Measurements from ENCODE around the gene SAXO2. TPM values are rescaled to one million over a fixed set of nuclear protein-coding genes. Genes with fewer than 3 reads are reported as not detected.
"Not testable (repeated sequence)": the region's sequence is repeated elsewhere in the genome, so short reads cannot be mapped to it uniquely, and the experiment has no call there.

The SAXO2 gene
- total and polyA plus RNA-seq, 2 experiments from 2014 or later, result 0.73 to 10.1 TPM

DNA sequence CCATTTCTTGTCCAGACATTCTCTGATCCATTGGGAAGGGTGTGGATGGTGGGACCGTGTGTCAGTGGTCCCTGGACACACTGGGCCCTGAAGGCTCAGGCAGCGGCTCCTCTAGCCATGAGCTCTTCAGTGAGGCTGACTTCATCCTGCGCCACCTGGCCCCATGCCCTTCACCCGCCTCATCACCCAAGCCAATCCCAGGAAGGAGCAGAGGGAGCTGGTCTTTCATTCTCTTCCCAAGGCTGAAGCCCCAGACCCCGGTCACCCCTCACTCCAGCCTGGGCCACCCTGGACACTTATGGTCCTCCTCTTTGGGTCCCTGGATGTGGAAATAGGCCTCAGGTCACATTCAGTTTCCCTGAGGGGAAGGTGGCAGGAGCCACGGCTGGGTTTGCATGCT is 62.2 kb downstream of the SAXO2 start:
- not testable (repeated sequence) for H3K27ac Mint-ChIP-seq, H3K4me3 Mint-ChIP-seq

DNA sequence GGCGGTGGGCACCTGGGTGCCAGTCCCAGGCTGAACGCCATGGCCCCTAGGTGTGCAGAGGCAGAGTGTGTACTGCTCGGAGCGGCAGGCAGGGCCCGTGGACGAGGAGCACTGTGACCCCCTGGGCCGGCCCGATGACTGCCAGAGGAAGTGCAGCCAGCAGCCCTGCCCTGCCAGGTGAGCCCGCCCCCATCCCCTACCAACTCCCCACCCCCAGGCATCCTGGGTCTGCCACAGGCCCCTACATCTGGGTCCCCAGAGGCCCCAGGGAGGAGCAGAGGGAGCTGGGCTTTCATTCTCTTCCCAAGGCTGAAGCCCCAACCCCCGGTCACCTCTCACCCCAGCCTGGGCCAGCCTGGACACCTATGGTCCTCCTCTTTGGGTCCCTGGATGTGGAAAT is 63.0 kb downstream of the SAXO2 start:
- H3K27ac ChIP-seq (ENCODE audit: low read depth); H3K79me2 ChIP-seq (replicated peaks; ENCODE audit: insufficient read depth); H3F3A ChIP-seq (replicated peaks; ENCODE audit: low read depth); H3K9me2 ChIP-seq (ENCODE audit: insufficient read depth); H3K4me2 ChIP-seq; H3K4me3 Mint-ChIP-seq; ATAC-seq; H3K36me3 Mint-ChIP-seq (ENCODE audit: low read depth); H4K20me1 ChIP-seq (replicated peaks; ENCODE audit: insufficient read depth); H3K4me1 Mint-ChIP-seq; H3K36me3 ChIP-seq (ENCODE audit: insufficient read depth); H3K27ac Mint-ChIP-seq; H3K4me1 ChIP-seq (ENCODE audit: insufficient read depth); DNase-seq (ENCODE audit: low spot score); H3K27me3 Mint-ChIP-seq (ENCODE audit: insufficient read depth, low read depth, poor library complexity); H3K4me3 ChIP-seq; H3K27me3 ChIP-seq (ENCODE audit: insufficient read depth); H3K9me3 Mint-ChIP-seq; H2AFZ ChIP-seq: not testable (repeated sequence)

More for the DNA sequence above, 62.2 kb downstream of the SAXO2 start:
- not testable (repeated sequence) for H2AFZ ChIP-seq; H3K36me3 ChIP-seq (ENCODE audit: insufficient read depth); H3K4me2 ChIP-seq; ATAC-seq; H3K4me3 ChIP-seq; H3K9me3 Mint-ChIP-seq; H3K9me2 ChIP-seq (ENCODE audit: insufficient read depth); H3K4me1 Mint-ChIP-seq; H3K4me1 ChIP-seq (ENCODE audit: insufficient read depth); DNase-seq (ENCODE audit: low spot score); H3K27me3 ChIP-seq (ENCODE audit: insufficient read depth); H3K27me3 Mint-ChIP-seq (ENCODE audit: insufficient read depth, low read depth, poor library complexity); H3K27ac ChIP-seq (ENCODE audit: low read depth); H3F3A ChIP-seq (replicated peaks; ENCODE audit: low read depth); H4K20me1 ChIP-seq (replicated peaks; ENCODE audit: insufficient read depth); H3K79me2 ChIP-seq (replicated peaks; ENCODE audit: insufficient read depth); H3K36me3 Mint-ChIP-seq (ENCODE audit: low read depth)

DNA sequence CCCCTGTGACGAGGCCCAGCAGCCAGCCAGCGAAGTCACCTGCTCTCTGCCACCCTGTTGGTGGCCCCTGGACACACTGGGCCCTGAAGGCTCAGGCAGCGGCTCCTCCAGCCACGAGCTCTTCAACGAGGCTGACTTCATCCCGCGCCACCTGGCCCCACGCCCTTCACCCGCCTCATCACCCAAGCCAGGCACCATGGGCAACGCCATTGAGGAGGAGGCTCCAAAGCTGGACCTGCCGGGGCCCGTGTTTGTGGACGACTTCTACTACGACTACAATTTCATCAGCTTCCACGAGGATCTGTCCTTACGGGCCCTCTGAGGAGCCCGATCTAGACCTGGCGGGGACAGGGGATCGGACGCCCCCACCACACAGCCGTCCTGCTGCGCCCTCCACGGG is 64.3 kb downstream of the SAXO2 start:
- H3K27ac Mint-ChIP-seq; H3K9me3 Mint-ChIP-seq; H3F3A ChIP-seq (replicated peaks; ENCODE audit: low read depth); H3K79me2 ChIP-seq (replicated peaks; ENCODE audit: insufficient read depth); H3K4me1 ChIP-seq (ENCODE audit: insufficient read depth); H3K4me1 Mint-ChIP-seq; H3K4me3 ChIP-seq; H3K27me3 ChIP-seq (ENCODE audit: insufficient read depth); H3K4me3 Mint-ChIP-seq; ATAC-seq; H3K4me2 ChIP-seq; H3K27me3 Mint-ChIP-seq (ENCODE audit: insufficient read depth, low read depth, poor library complexity); H2AFZ ChIP-seq; H3K9me2 ChIP-seq (ENCODE audit: insufficient read depth); H3K36me3 ChIP-seq (ENCODE audit: insufficient read depth); H3K27ac ChIP-seq (ENCODE audit: low read depth); DNase-seq (ENCODE audit: low spot score); H4K20me1 ChIP-seq (replicated peaks; ENCODE audit: insufficient read depth); H3K36me3 Mint-ChIP-seq (ENCODE audit: low read depth): not testable (repeated sequence)

DNA sequence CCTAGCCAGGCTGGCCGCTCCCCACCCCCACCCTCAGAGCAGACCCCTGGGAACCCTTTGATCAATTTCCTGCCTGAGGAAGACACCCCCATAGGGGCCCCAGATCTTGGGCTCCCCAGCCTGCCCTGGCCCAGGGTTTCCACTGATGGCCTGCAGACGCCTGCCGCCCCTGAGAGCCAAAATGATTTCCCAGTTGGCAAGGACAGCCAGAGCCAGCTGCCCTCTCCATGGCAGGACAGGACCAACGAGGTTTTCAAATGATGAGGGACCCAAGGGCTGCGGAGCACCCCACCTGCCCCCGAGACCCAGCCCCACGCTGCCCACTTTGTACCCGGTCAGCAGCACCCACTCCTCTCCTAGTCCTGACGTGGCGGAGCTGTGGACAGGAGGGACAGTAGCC is 64.8 kb downstream of the SAXO2 start:
- H3K79me2 ChIP-seq (replicated peaks; ENCODE audit: insufficient read depth); H3K4me1 Mint-ChIP-seq; H3K27ac ChIP-seq (ENCODE audit: low read depth); H2AFZ ChIP-seq; DNase-seq (ENCODE audit: low spot score); H4K20me1 ChIP-seq (replicated peaks; ENCODE audit: insufficient read depth); H3K36me3 Mint-ChIP-seq (ENCODE audit: low read depth); H3K27ac Mint-ChIP-seq; H3K4me1 ChIP-seq (ENCODE audit: insufficient read depth); H3K4me2 ChIP-seq; ATAC-seq; H3K27me3 Mint-ChIP-seq (ENCODE audit: insufficient read depth, low read depth, poor library complexity); H3K9me3 Mint-ChIP-seq; H3K36me3 ChIP-seq (ENCODE audit: insufficient read depth); H3F3A ChIP-seq (replicated peaks; ENCODE audit: low read depth); H3K27me3 ChIP-seq (ENCODE audit: insufficient read depth); H3K4me3 ChIP-seq; H3K9me2 ChIP-seq (ENCODE audit: insufficient read depth); H3K4me3 Mint-ChIP-seq: not testable (repeated sequence)

DNA sequence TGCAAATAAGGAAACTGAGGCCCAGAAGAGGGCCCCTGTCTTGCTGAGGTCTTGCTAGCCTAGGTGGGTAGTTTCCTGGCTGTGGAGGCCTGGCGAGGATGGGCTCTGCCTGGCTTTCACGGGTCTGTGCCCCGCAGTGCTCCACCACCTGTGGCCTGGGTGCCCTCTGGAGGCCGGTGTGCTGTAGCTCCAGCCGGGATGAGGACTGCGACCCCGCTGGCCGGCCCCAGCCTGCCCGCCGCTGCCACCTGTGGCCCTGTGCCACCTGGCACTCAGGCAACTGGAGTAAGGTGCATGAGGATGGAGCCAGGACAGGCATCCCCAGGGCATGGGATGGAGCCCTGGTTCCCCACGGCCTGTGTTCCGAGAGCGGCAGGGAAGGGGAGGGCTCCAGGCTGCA is 66.4 kb downstream of the SAXO2 start:
- H3K36me3 ChIP-seq (ENCODE audit: insufficient read depth); H3K4me1 ChIP-seq (ENCODE audit: insufficient read depth); H3K27me3 Mint-ChIP-seq (ENCODE audit: insufficient read depth, low read depth, poor library complexity); H3K4me2 ChIP-seq; H2AFZ ChIP-seq; H3K27ac Mint-ChIP-seq; H3K9me3 Mint-ChIP-seq; H3K4me3 Mint-ChIP-seq; H3K27me3 ChIP-seq (ENCODE audit: insufficient read depth); H3K4me1 Mint-ChIP-seq; H3K4me3 ChIP-seq; H4K20me1 ChIP-seq (replicated peaks; ENCODE audit: insufficient read depth); H3K36me3 Mint-ChIP-seq (ENCODE audit: low read depth); H3K79me2 ChIP-seq (replicated peaks; ENCODE audit: insufficient read depth); H3K9me2 ChIP-seq (ENCODE audit: insufficient read depth); DNase-seq (ENCODE audit: low spot score); H3K27ac ChIP-seq (ENCODE audit: low read depth); H3F3A ChIP-seq (replicated peaks; ENCODE audit: low read depth): not testable (repeated sequence)
- ATAC-seq, result peak; percentile 61
- TF ChIP-seq, protein P1, sequence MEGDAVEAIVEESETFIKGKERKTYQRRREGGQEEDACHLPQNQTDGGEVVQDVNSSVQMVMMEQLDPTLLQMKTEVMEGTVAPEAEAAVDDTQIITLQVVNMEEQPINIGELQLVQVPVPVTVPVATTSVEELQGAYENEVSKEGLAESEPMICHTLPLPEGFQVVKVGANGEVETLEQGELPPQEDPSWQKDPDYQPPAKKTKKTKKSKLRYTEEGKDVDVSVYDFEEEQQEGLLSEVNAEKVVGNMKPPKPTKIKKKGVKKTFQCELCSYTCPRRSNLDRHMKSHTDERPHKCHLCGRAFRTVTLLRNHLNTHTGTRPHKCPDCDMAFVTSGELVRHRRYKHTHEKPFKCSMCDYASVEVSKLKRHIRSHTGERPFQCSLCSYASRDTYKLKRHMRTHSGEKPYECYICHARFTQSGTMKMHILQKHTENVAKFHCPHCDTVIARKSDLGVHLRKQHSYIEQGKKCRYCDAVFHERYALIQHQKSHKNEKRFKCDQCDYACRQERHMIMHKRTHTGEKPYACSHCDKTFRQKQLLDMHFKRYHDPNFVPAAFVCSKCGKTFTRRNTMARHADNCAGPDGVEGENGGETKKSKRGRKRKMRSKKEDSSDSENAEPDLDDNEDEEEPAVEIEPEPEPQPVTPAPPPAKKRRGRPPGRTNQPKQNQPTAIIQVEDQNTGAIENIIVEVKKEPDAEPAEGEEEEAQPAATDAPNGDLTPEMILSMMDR (conservative IDR thresholded peaks at IDR 0.05; ENCODE audit: low read depth in 2 of 2), result peak in 1 of 2 experiments; percentile 40; a peak in 2 of 4 replicates

DNA sequence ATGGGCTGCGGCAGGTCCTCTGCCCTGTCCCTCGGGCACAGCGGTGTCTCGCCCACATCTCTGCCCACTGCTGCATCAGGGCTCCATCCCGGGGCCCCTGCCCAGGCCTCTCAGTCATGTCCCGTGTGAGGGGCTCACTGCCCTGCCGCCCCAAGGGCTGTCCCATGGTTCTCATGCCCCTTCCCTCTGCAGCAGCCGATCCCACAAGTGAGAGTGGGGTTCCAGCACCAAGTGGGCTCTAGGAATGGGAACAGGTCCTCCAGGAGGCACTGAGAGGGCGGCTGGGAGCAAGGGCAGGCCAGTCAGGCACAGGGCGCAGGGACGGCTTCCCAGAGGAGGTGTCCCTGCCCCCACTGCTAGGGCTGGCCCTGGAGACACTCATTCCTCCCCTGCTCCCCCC is 68.3 kb downstream of the SAXO2 start:
- H4K20me1 ChIP-seq (replicated peaks; ENCODE audit: insufficient read depth); DNase-seq (ENCODE audit: low spot score); H3K79me2 ChIP-seq (replicated peaks; ENCODE audit: insufficient read depth); H3K27me3 Mint-ChIP-seq (ENCODE audit: insufficient read depth, low read depth, poor library complexity); H3K27me3 ChIP-seq (ENCODE audit: insufficient read depth); H3K27ac ChIP-seq (ENCODE audit: low read depth); H2AFZ ChIP-seq; H3F3A ChIP-seq (replicated peaks; ENCODE audit: low read depth); H3K27ac Mint-ChIP-seq; H3K9me2 ChIP-seq (ENCODE audit: insufficient read depth); H3K36me3 Mint-ChIP-seq (ENCODE audit: low read depth); H3K4me2 ChIP-seq; H3K4me1 Mint-ChIP-seq; H3K4me1 ChIP-seq (ENCODE audit: insufficient read depth); H3K4me3 ChIP-seq; H3K36me3 ChIP-seq (ENCODE audit: insufficient read depth); H3K4me3 Mint-ChIP-seq; H3K9me3 Mint-ChIP-seq; ATAC-seq: not testable (repeated sequence)

Measured in GM23338 (cell line).